ENCODE results near the gene MPPED2.
A peak's percentile ranks its signal among the peaks of the same experiment; 100 is the strongest.

Gene MPPED2

DNA sequence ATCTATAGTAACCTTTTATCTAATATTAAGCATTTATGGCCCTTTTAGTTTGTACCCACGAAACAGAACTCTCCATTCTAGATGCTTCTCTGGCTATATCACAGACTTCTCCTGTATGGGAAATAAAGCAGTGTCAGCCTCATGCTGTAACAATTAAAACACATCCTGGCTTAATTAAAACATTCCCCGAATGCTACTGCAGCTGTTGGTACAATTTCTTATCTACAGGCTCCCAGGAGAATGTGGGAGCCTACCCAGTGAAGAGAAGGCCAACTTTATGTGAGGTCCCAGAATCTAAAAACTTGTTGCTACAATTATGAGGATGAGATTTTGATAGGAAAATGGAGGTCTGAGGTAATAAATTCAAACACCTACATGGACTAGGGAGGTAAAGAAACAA, 83.8 kb downstream of the MPPED2 start:
- Mint-ChIP-seq H3K4me1 (ENCODE audit: low read depth) (no peaks in the 10 kb centered on the region), H3K4me3 (no peak overlapping the region), H3K27me3 (no peaks in the 10 kb centered on the region), H3K36me3 (ENCODE audit: low read depth) (no peaks in the 10 kb centered on the region), H3K9me3 (no peaks in the 10 kb centered on the region), H3K27ac (no peak overlapping the region)
- intact Hi-C loops (cut with micrococcal nuclease): no loop called here

DNA sequence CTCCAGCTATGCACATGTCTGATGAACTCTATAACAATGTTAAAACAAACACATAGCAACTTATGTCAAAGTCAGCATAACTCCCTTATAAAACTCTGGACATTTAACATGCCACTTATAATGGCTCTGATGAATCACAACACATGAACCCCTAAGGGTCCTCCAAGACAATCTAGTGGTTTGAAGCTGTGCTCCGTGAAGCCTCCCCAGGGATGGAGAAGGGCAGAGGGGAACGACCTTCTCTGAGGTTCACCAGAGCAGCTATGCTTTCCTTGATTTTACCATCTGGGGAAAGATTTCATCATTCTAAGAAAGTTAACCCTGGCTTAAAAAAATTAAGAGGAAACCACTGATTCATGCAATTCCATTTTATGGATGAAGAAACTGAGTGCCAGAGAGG, 84.4 kb downstream of the MPPED2 start:
- no peaks in the 10 kb centered on the region for H3K9me3 Mint-ChIP-seq
- H3K36me3 Mint-ChIP-seq (ENCODE audit: low read depth): no peaks in the 10 kb centered on the region
- H3K4me3 Mint-ChIP-seq: no peak overlapping the region
- no peaks in the 10 kb centered on the region for H3K4me1 Mint-ChIP-seq (ENCODE audit: low read depth)
- H3K27ac Mint-ChIP-seq: no peak overlapping the region
- intact Hi-C loops (cut with micrococcal nuclease): no loop called here
- H3K27me3 Mint-ChIP-seq: no peaks in the 10 kb centered on the region

DNA sequence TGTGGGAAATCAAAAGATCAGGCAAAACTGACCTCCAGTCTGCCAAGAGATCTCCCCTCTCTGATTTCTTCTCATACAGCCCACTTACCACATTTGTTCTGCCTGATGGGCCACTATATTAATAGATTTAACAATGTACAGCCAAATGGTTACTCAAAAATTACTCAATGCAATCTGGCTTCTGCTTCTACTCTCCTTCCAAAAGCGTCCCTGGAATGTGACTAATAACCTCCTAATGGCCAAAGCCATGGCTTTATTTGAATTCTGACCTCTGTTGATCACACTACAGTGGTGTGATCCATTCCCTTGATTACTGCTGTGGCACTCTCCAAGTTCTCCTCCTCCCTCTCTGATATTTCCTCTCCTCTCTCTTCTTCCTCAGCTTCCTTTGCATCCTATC, 86.2 kb downstream of the MPPED2 start:
- Mint-ChIP-seq H3K27ac (no peak overlapping the region), H3K4me3 (no peak overlapping the region), H3K27me3 (no peaks in the 10 kb centered on the region), H3K36me3 (ENCODE audit: low read depth) (no peaks in the 10 kb centered on the region), H3K9me3 (no peaks in the 10 kb centered on the region), H3K4me1 (ENCODE audit: low read depth) (no peaks in the 10 kb centered on the region)
- intact Hi-C loops (cut with micrococcal nuclease): no loop called here

DNA sequence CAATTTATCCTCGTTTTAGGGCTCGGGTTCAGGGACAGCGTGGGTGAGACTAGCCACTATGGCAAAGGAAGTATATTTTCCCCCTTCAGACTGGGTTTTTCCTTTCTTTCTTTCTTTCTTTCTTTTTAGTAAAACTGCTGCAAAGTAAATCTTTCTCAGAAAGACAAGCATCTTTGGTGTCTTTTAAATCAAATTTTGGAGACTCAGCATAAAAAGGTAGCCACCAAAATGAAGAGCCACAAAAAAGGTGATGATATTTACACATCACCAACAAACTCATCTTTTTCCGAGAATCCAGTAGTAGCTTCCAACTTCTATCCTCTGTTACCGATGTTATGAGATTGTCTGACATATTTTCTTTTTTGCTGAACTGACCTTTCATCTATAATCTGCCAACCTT, 88.6 kb downstream of the MPPED2 start:
- Mint-ChIP-seq H3K27me3 (no peaks in the 10 kb centered on the region), H3K36me3 (ENCODE audit: low read depth) (no peaks in the 10 kb centered on the region), H3K27ac (no peak overlapping the region), H3K9me3 (no peaks in the 10 kb centered on the region), H3K4me3 (no peak overlapping the region), H3K4me1 (ENCODE audit: low read depth) (no peaks in the 10 kb centered on the region)
- intact Hi-C loops (cut with micrococcal nuclease): no loop called here

DNA sequence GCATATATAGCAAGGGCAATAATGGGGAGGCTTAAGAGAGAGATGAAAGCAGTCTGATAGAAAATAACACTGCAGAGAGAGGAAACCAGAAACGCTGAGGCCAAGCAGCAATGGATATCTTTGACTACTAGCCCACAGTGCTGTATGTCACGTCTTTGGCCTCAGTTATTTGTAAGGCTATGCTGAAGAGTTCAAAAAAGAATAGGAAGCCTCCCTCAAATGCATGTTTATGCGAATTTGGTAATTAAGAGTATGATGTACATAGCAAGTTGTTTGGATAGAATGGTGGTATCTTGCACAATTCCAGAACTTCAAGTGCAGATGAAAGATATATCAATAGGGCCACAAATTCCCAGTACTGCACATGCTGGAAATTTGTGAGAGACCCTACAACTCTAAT, 89.2 kb downstream of the MPPED2 start:
- intact Hi-C loops (cut with micrococcal nuclease): no loop called here
- Mint-ChIP-seq H3K36me3 (ENCODE audit: low read depth) (no peaks in the 10 kb centered on the region), H3K4me3 (no peak overlapping the region), H3K27ac (no peak overlapping the region), H3K9me3 (no peaks in the 10 kb centered on the region), H3K27me3 (no peaks in the 10 kb centered on the region), H3K4me1 (ENCODE audit: low read depth) (no peaks in the 10 kb centered on the region)

DNA sequence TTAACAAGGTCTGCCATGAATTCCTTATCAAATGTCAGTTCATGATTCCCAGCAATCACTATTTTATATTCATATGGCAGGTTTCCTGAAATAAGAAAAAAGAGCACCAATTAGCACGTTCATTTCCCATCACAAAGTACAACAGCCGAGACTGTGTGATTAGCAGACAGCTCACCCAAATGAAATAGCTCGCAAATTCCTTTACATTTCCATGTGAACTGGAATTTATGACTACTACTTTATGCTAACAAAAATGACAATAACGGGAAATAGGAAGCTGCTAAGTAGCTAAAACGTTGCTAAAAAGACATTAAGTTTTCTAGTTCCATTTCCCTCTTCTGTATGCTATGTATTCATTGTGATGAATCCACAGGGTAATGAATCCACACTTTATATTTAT, 90.7 kb downstream of the MPPED2 start:
- Mint-ChIP-seq H3K27ac (no peak overlapping the region), H3K4me3 (no peak overlapping the region), H3K27me3 (no peaks in the 10 kb centered on the region), H3K36me3 (ENCODE audit: low read depth) (no peaks in the 10 kb centered on the region), H3K4me1 (ENCODE audit: low read depth) (no peaks in the 10 kb centered on the region), H3K9me3 (no peaks in the 10 kb centered on the region)
- intact Hi-C loops (cut with micrococcal nuclease): no loop called here

DNA sequence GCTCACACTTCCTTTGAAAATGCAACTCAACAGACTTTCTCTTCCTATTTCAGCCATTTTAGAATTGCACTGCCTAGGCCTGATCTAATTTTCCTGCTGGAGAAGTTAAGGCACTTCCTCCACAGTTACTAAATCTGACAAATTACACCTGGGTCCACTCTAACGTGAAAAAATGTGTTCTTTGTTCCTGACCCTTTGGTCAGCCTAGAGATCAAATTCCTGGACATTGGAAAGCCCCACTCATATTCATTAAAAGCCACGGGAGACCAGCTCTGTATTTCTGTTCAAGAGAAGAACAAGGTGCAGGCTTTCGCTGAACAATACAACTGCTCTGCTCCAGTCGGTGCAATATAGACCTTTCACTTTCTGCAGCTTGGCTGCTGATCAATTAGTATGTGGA, 96.6 kb downstream of the MPPED2 start:
- Mint-ChIP-seq H3K4me3 (no peak overlapping the region), H3K27ac (no peak overlapping the region), H3K4me1 (ENCODE audit: low read depth) (peaks cover 40% of the 10 kb centered on the region), H3K9me3 (no peaks in the 10 kb centered on the region), H3K36me3 (ENCODE audit: low read depth) (no peaks in the 10 kb centered on the region), H3K27me3 (no peaks in the 10 kb centered on the region)
- intact Hi-C loops (cut with micrococcal nuclease): loop anchor here (5.0 kb wide), 1 partner anchor 37 kb away; no protein-coding TSS in a partner anchor

DNA sequence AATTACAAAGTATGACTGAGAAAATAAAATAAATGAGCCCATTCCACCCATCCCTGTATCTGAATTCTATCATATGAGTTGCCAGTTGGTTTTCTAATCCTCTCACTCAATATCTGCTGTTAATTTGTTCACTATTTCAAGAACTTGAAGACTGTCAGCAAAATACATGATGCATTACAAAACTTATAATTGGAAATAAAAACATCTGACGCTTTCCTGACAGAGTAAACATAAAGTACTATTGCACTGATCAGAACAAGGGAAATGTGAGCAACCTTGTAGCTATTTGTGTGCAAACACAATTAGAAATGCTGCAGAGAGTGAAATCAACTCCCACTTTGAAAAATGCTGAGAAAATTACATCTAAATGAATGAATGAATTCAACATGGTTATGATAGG, 97.1 kb downstream of the MPPED2 start:
- Mint-ChIP-seq H3K36me3 (ENCODE audit: low read depth) (no peaks in the 10 kb centered on the region), H3K9me3 (no peaks in the 10 kb centered on the region), H3K27ac (peak overlapping the region; percentile 40), H3K27me3 (no peaks in the 10 kb centered on the region), H3K4me1 (ENCODE audit: low read depth) (peaks cover 40% of the 10 kb centered on the region), H3K4me3 (no peak overlapping the region)
- intact Hi-C loops (cut with micrococcal nuclease): loop anchor here (5.0 kb wide), 1 partner anchor 37 kb away; no protein-coding TSS in a partner anchor

DNA sequence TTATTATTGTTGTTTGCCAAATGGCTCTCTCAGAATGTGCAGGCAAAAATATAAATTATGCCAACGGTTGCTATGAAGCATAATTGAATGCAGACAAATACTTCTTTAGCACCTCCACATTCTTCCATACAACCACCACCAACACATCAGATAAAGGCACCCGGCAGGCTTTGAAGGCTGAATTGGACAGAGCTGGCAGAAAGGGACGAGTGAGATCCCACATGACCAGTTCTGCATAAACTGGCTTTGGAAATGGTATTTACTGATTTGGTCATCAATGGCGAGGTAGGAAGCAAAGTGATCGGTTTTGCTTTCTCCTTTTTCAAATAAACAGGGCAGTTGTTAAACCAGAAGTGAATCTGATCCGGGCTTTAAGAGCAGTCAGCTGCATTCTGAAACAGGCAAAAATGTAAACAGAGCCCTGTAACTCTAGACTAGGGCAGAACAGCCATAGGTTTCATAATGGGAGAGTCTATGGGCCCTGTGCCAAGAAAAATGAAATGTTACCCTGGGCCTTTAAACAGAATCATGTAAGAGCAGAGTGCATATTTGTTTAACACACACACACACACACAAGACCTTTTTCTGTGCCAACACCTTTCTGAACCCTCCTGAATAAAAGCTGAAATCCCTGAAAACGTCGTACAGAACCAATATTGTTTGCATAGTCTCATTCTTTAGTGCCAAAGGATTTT, 97.7 kb downstream of the MPPED2 start:
- Mint-ChIP-seq H3K27me3 (no peaks in the 10 kb centered on the region), H3K36me3 (ENCODE audit: low read depth) (no peaks in the 10 kb centered on the region), H3K9me3 (no peaks in the 10 kb centered on the region), H3K27ac (peak overlapping the region; percentile 40), H3K4me3 (no peak overlapping the region), H3K4me1 (ENCODE audit: low read depth) (peaks cover 40% of the 10 kb centered on the region)
- intact Hi-C loops (cut with micrococcal nuclease): loop anchor here (5.0 kb wide), 1 partner anchor 36 kb away; no protein-coding TSS in a partner anchor

DNA sequence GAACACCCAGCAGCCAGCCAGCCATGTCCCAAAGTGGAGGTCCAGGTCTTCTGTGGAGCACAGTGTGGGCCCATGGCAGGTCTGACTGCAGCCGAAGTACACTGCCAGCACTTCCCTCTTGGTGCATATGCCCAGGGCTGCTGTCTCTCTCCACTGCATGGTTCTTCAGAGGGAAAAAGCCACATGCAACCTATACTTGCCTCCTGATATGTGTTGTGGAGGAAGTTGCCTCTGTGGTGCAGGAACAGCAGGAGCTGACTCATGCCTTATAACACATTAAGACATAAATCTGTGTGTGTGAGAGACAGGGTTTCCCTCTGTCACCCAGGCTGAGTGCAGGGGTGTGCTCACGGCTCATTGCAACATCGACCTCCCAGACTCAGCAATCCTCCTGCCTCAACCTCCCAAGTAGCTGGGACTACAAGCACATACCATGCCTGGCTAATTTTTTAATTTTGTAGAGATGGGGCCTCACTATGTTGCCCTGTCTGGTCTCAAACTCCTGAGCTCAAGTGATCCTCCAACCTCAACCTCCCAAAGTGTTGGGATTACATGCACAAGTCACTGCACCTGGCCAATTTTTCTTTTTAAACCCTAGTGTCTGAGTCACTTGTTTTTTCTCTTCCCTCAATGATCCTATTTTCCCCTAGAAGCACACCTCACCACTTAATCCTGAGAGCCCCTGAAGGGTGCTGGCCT, 98.8 kb downstream of the MPPED2 start:
- no peaks in the 10 kb centered on the region for H3K27me3 Mint-ChIP-seq
- peak overlapping the region; percentile 77 for H3K27ac Mint-ChIP-seq
- no peaks in the 10 kb centered on the region for H3K9me3 Mint-ChIP-seq
- H3K4me1 Mint-ChIP-seq (ENCODE audit: low read depth): peaks cover 40% of the 10 kb centered on the region
- intact Hi-C loops (cut with micrococcal nuclease): loop anchor here (5.0 kb wide), 1 partner anchor 35 kb away; no protein-coding TSS in a partner anchor
- H3K4me3 Mint-ChIP-seq: no peak overlapping the region
- no peaks in the 10 kb centered on the region for H3K36me3 Mint-ChIP-seq (ENCODE audit: low read depth)

DNA sequence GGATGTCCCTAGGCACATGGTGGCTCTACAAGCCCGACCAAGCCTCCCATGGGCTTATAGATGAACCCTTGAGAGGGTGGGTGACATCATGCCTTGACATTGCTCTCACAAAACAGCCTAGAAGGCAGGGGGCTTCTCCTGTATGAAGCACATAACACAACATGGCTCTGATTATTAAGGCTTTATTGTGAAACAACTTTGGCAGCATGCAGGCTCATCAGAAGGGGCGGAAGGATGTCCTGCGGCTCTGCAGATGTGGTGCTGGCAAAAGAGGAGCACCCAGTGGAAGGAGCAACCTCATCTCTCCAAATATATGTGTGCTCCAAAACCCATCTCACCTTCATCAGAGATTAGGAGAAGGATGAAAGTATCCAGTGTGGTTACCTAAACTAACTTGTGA, 100.4 kb downstream of the MPPED2 start:
- H3K4me3 Mint-ChIP-seq: no peak overlapping the region

DNA sequence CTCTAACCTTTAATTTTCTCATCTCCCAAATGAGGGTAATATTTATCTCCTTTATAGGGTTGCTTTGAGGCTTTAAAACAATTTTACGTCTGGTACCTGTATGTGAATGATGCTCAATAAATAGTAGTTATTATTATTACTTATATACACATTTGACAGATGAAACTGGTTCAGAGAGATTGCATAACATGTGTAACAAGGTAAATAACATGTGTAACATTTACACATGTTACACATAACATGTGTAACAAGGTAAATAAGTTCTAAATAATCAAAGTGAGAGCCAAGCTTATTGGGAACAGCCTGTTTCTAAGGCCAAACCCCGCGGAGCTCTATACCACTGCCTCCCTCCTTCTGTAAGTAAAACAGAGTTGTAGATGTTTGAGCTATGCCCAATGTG, 100.9 kb downstream of the MPPED2 start:
- no peaks in the 10 kb centered on the region for H3K27me3 Mint-ChIP-seq
- intact Hi-C loops (cut with micrococcal nuclease): loop anchor here (5.0 kb wide), 1 partner anchor 33 kb away; no protein-coding TSS in a partner anchor
- no peaks in the 10 kb centered on the region for H3K36me3 Mint-ChIP-seq (ENCODE audit: low read depth)
- H3K9me3 Mint-ChIP-seq: no peaks in the 10 kb centered on the region
- H3K4me1 Mint-ChIP-seq (ENCODE audit: low read depth): peaks cover 40% of the 10 kb centered on the region
- no peak overlapping the region for H3K4me3 Mint-ChIP-seq
- H3K27ac Mint-ChIP-seq: peak overlapping the region; percentile 41

More for the DNA sequence above, 100.4 kb downstream of the MPPED2 start:
- Mint-ChIP-seq H3K9me3 (no peaks in the 10 kb centered on the region), H3K27me3 (no peaks in the 10 kb centered on the region), H3K36me3 (ENCODE audit: low read depth) (no peaks in the 10 kb centered on the region), H3K4me1 (ENCODE audit: low read depth) (peaks cover 40% of the 10 kb centered on the region), H3K27ac (peak overlapping the region; percentile 41)
- intact Hi-C loops (cut with micrococcal nuclease): loop anchor here (5.0 kb wide), 1 partner anchor 33 kb away; no protein-coding TSS in a partner anchor

DNA sequence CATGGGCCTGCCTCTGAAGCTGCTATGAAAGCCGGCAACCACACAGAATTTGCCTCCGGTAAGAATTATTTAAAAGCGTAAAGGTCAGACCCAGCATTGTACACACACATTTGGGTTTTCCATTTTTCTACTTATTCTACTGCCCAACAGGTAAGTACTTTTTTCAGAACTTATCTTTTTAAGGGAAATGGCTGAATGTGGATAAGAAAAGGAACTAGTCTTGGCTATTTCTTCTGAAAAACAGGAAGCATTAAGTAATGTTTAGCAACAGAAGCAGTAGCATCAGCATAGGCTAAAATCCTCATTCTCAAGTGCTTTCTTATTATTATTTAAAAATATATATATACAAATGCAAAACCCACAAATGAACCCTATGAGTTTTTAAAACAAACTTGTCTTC, 103.1 kb downstream of the MPPED2 start:
- no peak overlapping the region for H3K4me3 Mint-ChIP-seq
- no peak overlapping the region for H3K27ac Mint-ChIP-seq
- intact Hi-C loops (cut with micrococcal nuclease): no loop called here
- H3K27me3 Mint-ChIP-seq: no peaks in the 10 kb centered on the region
- peaks cover 26% of the 10 kb centered on the region for H3K4me1 Mint-ChIP-seq (ENCODE audit: low read depth)
- H3K9me3 Mint-ChIP-seq: no peaks in the 10 kb centered on the region
- no peaks in the 10 kb centered on the region for H3K36me3 Mint-ChIP-seq (ENCODE audit: low read depth)

DNA sequence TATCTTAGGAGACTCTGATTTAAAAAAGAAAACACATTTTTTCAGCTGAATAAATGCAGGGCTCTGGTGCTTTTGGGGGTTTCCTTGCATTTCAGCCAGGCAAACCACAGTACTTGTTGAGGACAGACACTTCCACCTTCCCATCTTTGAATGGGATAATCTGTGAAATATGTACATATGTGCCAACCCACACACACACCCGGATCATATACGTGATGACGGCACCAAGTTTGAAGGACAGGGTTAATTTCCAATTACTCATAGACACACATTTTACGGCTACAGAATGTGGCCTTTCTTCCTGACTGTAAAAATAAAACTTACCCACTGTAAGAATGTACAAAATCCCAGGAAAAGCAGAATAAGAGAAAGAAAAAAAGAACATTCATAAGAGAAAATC, 104.4 kb downstream of the MPPED2 start:
- intact Hi-C loops (cut with micrococcal nuclease): no loop called here
- Mint-ChIP-seq H3K27me3 (peaks cover 5% of the 10 kb centered on the region), H3K9me3 (no peaks in the 10 kb centered on the region), H3K4me1 (ENCODE audit: low read depth) (peaks cover 14% of the 10 kb centered on the region), H3K27ac (no peak overlapping the region), H3K4me3 (no peak overlapping the region), H3K36me3 (ENCODE audit: low read depth) (no peaks in the 10 kb centered on the region)
